ENCODE measurements around the gene DGKZ. TPM values are rescaled to one million over a fixed set of nuclear protein-coding genes. Genes with fewer than 3 reads are reported as not detected.
A peak's percentile ranks its signal among the peaks of the same experiment; 100 is the strongest.

Gene DGKZ
- total and polyA plus RNA-seq, 2 of the 13 experiments (the other 11 are each of a cell fraction or from before 2014, with no cell fraction given): 15.8 to 20.7 TPM

GRCh38 chr11:46345131-46345597 lies 2.1 kb upstream of the DGKZ start (continued):
- TF ChIP-seq, protein P1, sequence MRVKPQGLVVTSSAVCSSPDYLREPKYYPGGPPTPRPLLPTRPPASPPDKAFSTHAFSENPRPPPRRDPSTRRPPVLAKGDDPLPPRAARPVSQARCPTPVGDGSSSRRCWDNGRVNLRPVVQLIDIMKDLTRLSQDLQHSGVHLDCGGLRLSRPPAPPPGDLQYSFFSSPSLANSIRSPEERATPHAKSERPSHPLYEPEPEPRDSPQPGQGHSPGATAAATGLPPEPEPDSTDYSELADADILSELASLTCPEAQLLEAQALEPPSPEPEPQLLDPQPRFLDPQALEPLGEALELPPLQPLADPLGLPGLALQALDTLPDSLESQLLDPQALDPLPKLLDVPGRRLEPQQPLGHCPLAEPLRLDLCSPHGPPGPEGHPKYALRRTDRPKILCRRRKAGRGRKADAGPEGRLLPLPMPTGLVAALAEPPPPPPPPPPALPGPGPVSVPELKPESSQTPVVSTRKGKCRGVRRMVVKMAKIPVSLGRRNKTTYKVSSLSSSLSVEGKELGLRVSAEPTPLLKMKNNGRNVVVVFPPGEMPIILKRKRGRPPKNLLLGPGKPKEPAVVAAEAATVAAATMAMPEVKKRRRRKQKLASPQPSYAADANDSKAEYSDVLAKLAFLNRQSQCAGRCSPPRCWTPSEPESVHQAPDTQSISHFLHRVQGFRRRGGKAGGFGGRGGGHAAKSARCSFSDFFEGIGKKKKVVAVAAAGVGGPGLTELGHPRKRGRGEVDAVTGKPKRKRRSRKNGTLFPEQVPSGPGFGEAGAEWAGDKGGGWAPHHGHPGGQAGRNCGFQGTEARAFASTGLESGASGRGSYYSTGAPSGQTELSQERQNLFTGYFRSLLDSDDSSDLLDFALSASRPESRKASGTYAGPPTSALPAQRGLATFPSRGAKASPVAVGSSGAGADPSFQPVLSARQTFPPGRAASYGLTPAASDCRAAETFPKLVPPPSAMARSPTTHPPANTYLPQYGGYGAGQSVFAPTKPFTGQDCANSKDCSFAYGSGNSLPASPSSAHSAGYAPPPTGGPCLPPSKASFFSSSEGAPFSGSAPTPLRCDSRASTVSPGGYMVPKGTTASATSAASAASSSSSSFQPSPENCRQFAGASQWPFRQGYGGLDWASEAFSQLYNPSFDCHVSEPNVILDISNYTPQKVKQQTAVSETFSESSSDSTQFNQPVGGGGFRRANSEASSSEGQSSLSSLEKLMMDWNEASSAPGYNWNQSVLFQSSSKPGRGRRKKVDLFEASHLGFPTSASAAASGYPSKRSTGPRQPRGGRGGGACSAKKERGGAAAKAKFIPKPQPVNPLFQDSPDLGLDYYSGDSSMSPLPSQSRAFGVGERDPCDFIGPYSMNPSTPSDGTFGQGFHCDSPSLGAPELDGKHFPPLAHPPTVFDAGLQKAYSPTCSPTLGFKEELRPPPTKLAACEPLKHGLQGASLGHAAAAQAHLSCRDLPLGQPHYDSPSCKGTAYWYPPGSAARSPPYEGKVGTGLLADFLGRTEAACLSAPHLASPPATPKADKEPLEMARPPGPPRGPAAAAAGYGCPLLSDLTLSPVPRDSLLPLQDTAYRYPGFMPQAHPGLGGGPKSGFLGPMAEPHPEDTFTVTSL (CRISPR knock-in tag; IDR thresholded peaks at IDR 0.05; ENCODE audit: borderline replicate concordance): no peak
- no peak for TF ChIP-seq SAP130 (CRISPR knock-in tag; IDR thresholded peaks at IDR 0.05; ENCODE audit: low read depth)

- in situ Hi-C loops (cut with HindIII; ENCODE audit: extremely low pct_ligation_motif_present, low pct_unique_long_range_greater_than_20kb) (no loop called here), intact Hi-C loops (cut with micrococcal nuclease; ENCODE audit: unreplicated experiment) (no loop called here)
- peak overlapping the region; percentile 44; the same call in 1 of the 2 replicates for H3K4me2 ChIP-seq (ENCODE audit: low read depth, low read length)
- H4K20me1 ChIP-seq (ENCODE audit: insufficient read depth, low read length): no peaks in the 10 kb centered on the region
- peaks cover 67% of the 10 kb centered on the region for H3K4me1 ChIP-seq (ENCODE audit: insufficient read depth, low read length)
- peaks cover 10% of the 10 kb centered on the region for H3K79me2 ChIP-seq (ENCODE audit: insufficient read depth, low read length)
- H2AFZ ChIP-seq (ENCODE audit: low read length): no peak overlapping the region
- no peak for ATAC-seq
- no peaks in the 10 kb centered on the region for H3K36me3 ChIP-seq (replicated peaks in 1 of 2; ENCODE audit: control insufficient read depth in 1 of 2, insufficient read depth in 2 of 2, low read length in 2 of 2)
- H3K9me3 ChIP-seq (ENCODE audit: low read length): no peaks in the 10 kb centered on the region
- no peak for FAIRE-seq
- H3K4me3 ChIP-seq (replicated peaks in 1 of 3; ENCODE audit: insufficient read depth in 1 of 3, low read depth in 2 of 3, low read length in 3 of 3): no peak overlapping the region
- CTCF ChIA-PET (ENCODE audit: low intra/inter-chr PET ratio, low total read pairs): no interaction called here
- no peak overlapping the region for H3K9ac ChIP-seq (ENCODE audit: insufficient read depth, low read depth, low read length)
- DNase-seq (ENCODE audit: low spot score): no peak
- POLR2A ChIA-PET: interaction anchor here (1.6 kb wide), 1 partner anchor 102 kb away, joined by 4 read pairs; no protein-coding TSS in a partner anchor
- H3K27ac ChIP-seq (ENCODE audit: extremely low read length, insufficient read depth, low read length): no peak overlapping the region
- 70% methylated on average over 8 of the region's 10 CpGs for WGBS (ENCODE audit: low lambda C conversion rate)
- peaks cover 0 to 17% of the 10 kb centered on the region in 2 experiments; a peak in 4 of 5 replicates for H3K27me3 ChIP-seq (ENCODE audit: control insufficient read depth in 1 of 2, insufficient read depth in 2 of 2, low read length in 2 of 2)
- BruUV-seq (replicated peaks): no TSS peak
- TF ChIP-seq SNRNP70 (IDR thresholded peaks at IDR 0.05; ENCODE audit: low read depth, low read length) (no peak), DMAP1 (CRISPR knock-in tag; IDR thresholded peaks at IDR 0.05) (no peak), ZBTB42 (CRISPR knock-in tag; IDR thresholded peaks at IDR 0.05) (no peak), NFE2L2 (IDR thresholded peaks at IDR 0.05; ENCODE audit: low read length) (no peak)
- TF ChIP-seq, protein P2, sequence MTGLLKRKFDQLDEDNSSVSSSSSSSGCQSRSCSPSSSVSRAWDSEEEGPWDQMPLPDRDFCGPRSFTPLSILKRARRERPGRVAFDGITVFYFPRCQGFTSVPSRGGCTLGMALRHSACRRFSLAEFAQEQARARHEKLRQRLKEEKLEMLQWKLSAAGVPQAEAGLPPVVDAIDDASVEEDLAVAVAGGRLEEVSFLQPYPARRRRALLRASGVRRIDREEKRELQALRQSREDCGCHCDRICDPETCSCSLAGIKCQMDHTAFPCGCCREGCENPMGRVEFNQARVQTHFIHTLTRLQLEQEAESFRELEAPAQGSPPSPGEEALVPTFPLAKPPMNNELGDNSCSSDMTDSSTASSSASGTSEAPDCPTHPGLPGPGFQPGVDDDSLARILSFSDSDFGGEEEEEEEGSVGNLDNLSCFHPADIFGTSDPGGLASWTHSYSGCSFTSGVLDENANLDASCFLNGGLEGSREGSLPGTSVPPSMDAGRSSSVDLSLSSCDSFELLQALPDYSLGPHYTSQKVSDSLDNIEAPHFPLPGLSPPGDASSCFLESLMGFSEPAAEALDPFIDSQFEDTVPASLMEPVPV (CRISPR knock-in tag; IDR thresholded peaks at IDR 0.05): no peak
These were observed 1.3 kb upstream of the DGKZ start for GRCh38 chr11:46345881-46346484.

Measured in HepG2 (cell line).